HFF-Myc (cell line): Measurements from ENCODE around the gene RFLNA.

Source experiments
- DNase-seq: peaks from one replicate; pipeline ENCODE4 v3.0.0-alpha.2; 2011; ENCODE audit warnings: low read depth; ENCODE audit errors: extremely low read depth
- H3K4me3 ChIP-seq: replicated peaks from 2 replicates; pipeline ENCODE4 v1.5.1; 2011; ENCODE audit warnings: low read depth, mild to moderate bottlenecking, control low read depth, low read length
- CTCF ChIP-seq: IDR thresholded peaks from 2 replicates; pipeline ENCODE4 v1.5.1; 2012; ENCODE audit warnings: mild to moderate bottlenecking, low read depth, low read length, control low read depth; ENCODE audit errors: missing control alignments

RFLNA gene

GRCh38 chr12:124294780-124295341, at the start of gene RFLNA:
RFLNA (plus strand) TSS chr12:124295093; CDS start chr12:124295430, 337 bp downstream.
- DNase-seq: no peak
- TF ChIP-seq CTCF: no peak

DNA sequence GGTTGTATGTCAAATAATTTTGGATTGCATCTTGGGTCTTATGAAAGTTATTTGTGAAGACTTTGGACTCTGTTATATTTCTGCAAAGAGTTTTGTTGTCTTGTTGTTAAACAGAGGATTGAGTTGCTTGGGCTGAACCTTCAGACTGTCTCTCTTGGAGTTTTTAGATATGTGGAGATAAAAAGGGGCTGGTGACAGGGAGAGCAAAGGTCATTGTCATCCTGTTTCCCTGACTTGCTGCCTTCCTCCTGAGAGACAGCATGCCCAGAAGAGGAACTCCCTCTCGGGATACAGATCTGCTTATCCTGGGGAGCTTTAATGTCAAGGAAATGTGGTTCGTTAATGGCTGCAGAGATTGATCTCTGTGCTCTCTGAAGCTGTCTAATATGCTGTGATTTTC, 47.6 kb upstream of the RFLNA start:
- no peak for DNase-seq
- no peak for TF ChIP-seq CTCF
- H3K4me3 ChIP-seq: no peak overlapping the region

More at GRCh38 chr12:124294780-124295341, at the start of gene RFLNA:
- H3K4me3 ChIP-seq: no peak within 1 kb of the TSS

GRCh38 chr12:124248941-124249825, 45.7 kb upstream of the RFLNA start:
- H3K4me3 ChIP-seq: no peak overlapping the region
- no peak for TF ChIP-seq CTCF

DNA sequence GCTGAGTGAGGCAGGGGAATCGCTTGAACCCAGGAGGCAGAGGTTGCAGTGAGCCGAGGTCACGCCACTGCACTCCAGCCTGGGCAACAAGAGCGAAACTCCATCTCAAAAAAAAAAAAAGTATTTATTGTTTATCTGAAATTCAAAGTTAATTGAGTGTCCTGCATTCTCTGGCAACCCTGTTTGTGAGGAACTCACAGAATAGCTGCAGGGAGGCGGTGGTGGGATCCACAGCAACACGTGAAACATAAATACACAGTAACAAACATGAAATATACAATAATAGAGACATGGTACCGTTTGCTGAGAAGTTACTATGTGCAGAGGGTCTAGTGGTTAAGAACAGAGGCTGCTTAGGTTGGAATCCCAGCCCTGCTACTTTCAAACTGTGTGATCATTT, 43.7 kb upstream of the RFLNA start:
- no peak for DNase-seq
- H3K4me3 ChIP-seq: no peak overlapping the region
- TF ChIP-seq CTCF: no peak

More at GRCh38 chr12:124248941-124249825, 45.7 kb upstream of the RFLNA start:
- no peak for DNase-seq

GRCh38 chr12:124252964-124253363, 41.9 kb upstream of the RFLNA start:
- H3K4me3 ChIP-seq: no peak overlapping the region
- no peak for TF ChIP-seq CTCF
- DNase-seq: no peak

- DNase-seq: no peak
- TF ChIP-seq CTCF: no peak
- no peak overlapping the region for H3K4me3 ChIP-seq
These were observed 40.8 kb upstream of the RFLNA start for GRCh38 chr12:124254126-124254525.
